Stimulated activated CD8-positive, alpha-beta memory T cell treated with anti-CD3 and anti-CD28 coated beads, Interleukin-7, amount 100 ng/mL, for 48 hours (primary cell): ENCODE measurements around the gene RANBP3L.
"Not testable (repeated sequence)": the region's sequence is repeated elsewhere in the genome, so short reads cannot be mapped to it uniquely, and the experiment has no call there.

Source experiments
- DNase-seq, 2 donors: peaks; one replicate each; pipeline ENCODE4 v3.0.0-alpha.2; 2020; ENCODE audit warnings: low read depth in 1 of 2; ENCODE audit errors: extremely low read depth in 1 of 2

The RANBP3L gene, protein sequence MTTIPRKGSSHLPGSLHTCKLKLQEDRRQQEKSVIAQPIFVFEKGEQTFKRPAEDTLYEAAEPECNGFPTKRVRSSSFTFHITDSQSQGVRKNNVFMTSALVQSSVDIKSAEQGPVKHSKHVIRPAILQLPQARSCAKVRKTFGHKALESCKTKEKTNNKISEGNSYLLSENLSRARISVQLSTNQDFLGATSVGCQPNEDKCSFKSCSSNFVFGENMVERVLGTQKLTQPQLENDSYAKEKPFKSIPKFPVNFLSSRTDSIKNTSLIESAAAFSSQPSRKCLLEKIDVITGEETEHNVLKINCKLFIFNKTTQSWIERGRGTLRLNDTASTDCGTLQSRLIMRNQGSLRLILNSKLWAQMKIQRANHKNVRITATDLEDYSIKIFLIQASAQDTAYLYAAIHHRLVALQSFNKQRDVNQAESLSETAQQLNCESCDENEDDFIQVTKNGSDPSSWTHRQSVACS

GRCh38 chr5:36301858-36302603 lies at the start of gene RANBP3L:
TSS of gene RANBP3L (minus strand) at chr5:36301902. CDS start at chr5:36301416, 486 bp downstream.
- DNase-seq: no peak

GRCh38 chr5:36346896-36347690 lies 45.4 kb upstream of the RANBP3L start:
- DNase-seq: no peak

- DNase-seq: no peak
These were observed 43.2 kb upstream of the RANBP3L start for GRCh38 chr5:36344899-36345298.

- not testable (repeated sequence) for DNase-seq
These were observed 40.0 kb upstream of the RANBP3L start for GRCh38 chr5:36341720-36342119.

DNA sequence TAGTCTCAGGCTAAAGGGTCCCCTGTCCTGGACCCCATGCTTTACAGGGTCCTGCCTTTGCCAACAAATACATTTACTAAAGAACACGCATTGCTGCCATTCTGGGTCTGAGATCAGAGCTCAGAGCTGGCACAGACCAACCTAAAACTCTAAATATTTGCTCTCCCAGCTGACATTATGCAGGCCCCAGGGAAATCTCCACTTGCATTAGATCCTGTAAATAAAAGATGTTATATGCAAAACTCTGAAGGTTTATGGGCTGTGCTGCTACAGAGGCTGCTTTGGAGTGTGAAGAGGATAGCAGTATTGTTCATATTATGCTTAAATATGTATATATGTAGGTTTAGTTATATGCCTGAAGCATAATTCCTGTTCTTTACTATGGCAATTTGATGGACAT lies 35.9 kb upstream of the RANBP3L start:
- DNase-seq: no peak

GRCh38 chr5:36334315-36334714 lies 32.6 kb upstream of the RANBP3L start:
- DNase-seq: no peak

GRCh38 chr5:36332720-36333119 lies 31.0 kb upstream of the RANBP3L start:
- not testable (repeated sequence) for DNase-seq

GRCh38 chr5:36325196-36325595 lies 23.5 kb upstream of the RANBP3L start:
- DNase-seq: no peak

DNA sequence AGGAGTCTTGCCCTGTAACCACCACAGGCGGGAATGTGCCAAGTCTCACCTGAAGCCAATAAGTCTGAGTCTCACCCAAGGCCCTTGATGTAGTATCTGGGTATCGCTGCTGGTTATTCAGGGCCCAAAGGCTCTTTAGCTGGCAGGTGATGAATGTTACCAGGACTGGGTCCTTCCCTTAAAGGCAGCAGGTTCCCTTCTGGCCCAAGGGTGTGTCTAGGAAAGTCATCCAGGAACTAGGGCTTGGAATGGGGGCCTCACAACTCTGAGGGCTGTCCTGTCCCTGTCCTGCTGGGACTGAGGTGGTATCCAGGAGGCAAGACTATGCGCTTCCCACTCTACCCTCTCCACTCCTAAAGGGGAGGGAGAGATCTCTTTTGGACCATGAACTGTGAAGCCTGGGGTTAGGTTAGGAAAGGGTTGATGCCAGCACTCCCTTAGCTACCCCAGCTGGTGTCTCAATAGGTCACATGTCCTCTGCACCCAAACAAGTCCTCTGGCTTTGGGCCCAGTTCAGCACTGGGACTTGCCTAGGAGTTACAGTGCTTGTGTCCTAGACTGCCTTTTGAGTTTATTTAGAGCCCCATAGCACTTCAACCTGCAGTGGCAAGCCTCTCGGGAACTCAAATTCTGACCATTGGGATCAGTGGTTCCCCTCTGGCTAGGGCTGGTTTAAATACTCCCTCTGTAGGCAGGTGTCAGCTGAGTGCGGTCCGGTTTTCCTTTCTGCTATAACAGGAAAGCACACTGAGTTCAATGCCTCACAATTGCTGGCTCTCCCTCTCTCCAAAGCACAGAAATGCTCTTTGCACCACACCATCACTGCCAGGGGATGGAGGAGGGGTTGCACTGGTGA lies 22.5 kb upstream of the RANBP3L start:
- DNase-seq: no peak

DNA sequence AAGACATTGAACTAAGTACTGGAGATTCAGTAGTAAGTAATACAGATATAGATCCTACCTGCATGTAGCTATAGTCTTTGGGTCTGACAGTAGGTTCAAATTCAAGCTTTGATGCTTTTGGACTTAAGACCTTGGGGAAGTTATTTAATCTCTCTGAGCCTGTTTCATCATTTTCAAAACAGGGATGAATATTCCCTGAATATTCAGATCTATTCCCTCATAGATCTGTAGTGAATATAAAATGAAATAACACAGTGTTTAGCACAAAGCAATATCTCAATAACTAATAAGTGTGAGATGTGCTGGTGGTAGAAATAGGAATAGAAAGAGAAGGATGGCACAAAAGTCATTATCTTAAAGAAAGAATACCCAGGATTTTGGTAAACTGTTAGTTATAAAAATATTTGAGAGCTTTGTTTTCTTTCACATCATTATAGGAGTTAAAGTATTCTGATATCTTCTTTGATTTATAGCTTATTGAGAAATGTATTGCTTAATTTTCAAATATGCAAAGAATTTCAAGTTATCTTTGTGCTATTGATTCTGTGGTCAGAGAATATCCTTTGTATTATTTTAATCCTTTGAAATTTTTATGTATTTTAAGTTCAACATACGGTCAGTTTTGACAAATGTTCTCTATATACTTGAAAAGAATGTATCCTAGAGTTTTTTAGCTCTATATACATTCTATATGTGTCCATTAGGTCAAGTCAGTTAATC lies 11.4 kb upstream of the RANBP3L start:
- no peak for DNase-seq

- no peak for DNase-seq
These were observed 10.3 kb upstream of the RANBP3L start for GRCh38 chr5:36311956-36312355.

DNA sequence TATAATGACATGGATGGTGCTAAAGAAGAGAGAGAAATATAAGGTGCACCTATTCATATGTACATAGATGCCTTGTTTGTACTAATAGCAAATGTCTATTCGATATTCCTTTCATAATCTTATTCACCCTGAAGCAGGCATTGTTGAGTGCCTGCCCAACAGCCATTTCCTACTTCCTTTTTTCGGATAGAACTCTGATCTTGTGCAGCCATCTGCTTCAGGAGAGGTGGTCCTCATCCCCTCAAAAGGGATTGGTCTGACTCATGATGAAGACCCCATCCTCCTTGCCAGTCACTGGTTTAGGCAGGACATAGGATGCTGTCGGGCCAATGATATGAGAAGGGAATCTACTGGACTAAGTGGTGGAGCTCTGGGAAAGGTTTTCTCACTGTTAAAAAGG lies 8.4 kb upstream of the RANBP3L start:
- DNase-seq: no peak

- peak in 1 of 2 donors; percentile 0 for DNase-seq
These were observed 4.0 kb upstream of the RANBP3L start for GRCh38 chr5:36305571-36306326.

DNA sequence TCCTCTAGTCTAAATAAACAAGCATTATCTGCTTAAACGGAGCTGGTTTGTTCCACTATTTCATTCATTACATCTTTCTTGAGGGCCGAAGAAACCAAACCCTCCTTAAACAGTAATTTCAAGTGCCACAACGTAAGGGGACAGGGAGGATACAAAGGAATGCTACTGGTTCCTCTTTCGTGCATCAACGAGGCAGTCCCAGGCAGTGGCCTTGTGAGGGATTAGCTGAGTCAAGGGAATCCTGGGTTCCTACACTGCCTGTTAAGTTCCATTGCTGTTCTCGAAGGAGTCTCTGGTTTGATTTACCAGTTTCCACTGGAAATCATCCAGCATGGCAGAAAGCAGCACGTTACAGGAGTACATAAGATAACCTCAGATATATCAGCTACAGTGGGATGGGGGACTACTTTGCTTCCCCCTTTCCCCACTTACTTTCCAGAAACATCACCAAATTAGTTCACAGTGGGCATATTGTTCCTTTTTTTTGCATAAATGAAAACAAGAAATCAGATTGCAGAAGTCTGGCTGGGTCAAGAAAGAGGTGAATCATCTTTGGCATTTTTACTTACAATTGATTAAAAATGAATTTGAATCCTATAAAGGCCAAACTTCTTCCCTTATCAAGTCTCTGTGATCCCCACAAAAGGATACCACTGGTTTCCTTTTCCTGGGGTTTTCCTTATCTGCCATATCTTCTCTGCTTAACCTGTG lies 2.5 kb upstream of the RANBP3L start:
- DNase-seq: no peak

GRCh38 chr5:36300927-36301540 lies 668 bp downstream of the RANBP3L start:
- DNase-seq: no peak

DNA sequence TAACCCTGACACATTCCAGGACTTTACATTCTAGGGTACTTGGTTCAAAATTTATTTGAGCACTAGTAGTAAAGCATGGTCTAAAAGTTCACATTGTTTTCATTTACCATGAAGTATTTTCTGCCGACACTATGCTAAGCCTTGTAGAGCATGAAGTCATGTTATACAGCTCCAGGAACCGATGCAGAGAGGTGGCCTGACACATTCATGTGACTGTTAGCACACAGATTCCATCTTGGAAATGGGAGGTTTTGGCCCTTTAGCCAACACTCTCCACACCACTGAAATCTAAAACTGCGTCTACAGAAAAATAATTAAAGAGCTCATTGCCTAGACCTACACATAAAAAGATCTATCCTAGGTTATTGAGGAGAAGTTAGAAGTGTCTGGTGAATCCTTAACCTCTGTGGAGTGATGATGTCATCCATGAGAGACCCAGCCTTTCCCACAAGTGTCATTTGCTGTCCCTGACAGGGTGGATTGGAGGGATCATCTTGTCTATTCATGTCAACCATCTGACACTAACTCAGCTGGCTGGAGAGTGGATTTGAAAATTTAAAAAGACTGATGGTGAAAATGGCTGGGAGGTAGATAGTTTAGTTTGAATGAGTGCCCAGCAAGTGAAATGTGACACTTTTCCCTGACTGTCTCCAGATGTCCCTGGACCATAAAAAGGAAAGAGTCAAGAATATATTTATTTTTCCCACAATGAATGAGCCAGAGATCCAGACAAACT lies 1.3 kb downstream of the RANBP3L start:
- DNase-seq: no peak

DNA sequence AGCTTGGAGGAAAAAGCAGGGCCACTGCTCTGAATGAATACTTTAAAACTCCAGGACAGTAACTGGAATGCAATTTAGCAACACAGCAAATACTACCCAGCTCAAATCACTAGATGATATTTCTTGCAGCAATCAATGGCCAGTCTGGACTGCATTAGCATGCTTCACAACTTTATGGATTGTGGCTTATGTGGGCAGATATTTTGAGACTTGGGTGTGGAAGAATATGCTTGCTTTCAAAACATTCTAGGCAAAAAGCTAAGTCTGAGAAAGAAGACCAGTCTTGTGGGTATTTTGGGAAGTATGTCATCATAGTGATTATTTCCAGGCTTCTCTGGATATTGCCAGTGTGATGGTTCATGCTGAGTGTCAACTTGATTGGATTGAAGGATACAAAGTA lies 3.1 kb downstream of the RANBP3L start:
- no peak for DNase-seq
